ENCODE measurements around the gene SYNDIG1.

DNA sequence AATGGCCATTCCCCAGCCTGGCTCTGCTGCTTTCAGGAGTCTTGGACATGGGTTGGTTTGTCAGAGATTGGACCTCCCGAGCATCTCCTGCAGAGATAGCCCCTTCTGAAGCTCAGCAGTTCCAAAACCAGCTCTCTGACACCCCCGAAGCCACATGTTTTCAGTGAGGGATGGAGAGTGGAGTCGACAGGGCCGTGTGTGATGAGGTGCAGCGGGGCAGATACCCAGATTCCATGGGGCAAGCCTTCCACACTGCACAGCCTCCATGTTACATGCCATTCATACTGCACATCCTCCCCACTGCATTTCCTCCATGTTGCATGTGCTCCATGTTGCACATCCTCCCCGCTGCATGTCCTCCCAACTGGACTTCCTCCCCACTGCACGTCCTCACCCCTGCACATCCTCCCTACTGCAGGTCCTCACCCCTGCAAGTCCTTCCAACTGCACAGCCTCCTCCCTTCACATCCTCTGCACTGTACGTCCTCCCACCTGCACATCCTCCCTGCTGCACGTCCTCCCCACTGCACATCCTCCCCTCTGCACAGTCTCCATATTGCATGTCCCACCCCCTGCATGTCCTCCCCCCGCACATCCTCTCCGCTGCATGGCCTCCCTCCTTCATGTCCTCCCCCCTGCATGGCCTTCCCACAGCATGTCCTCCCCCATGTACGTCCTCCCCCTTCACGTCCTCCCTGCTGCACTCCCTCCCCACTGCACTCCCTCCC lies 112.2 kb downstream of the SYNDIG1 start:
- TF ChIP-seq, protein P1, sequence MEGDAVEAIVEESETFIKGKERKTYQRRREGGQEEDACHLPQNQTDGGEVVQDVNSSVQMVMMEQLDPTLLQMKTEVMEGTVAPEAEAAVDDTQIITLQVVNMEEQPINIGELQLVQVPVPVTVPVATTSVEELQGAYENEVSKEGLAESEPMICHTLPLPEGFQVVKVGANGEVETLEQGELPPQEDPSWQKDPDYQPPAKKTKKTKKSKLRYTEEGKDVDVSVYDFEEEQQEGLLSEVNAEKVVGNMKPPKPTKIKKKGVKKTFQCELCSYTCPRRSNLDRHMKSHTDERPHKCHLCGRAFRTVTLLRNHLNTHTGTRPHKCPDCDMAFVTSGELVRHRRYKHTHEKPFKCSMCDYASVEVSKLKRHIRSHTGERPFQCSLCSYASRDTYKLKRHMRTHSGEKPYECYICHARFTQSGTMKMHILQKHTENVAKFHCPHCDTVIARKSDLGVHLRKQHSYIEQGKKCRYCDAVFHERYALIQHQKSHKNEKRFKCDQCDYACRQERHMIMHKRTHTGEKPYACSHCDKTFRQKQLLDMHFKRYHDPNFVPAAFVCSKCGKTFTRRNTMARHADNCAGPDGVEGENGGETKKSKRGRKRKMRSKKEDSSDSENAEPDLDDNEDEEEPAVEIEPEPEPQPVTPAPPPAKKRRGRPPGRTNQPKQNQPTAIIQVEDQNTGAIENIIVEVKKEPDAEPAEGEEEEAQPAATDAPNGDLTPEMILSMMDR (IDR thresholded peaks at IDR 0.05) = no peak
- no peak for TF ChIP-seq POLR2A (IDR thresholded peaks at IDR 0.05)
